ENCODE results near the gene HBP1. TPM values are rescaled to one million over a fixed set of nuclear protein-coding genes. Genes with fewer than 3 reads are reported as not detected.
"Not testable (repeated sequence)": the region's sequence is repeated elsewhere in the genome, so short reads cannot be mapped to it uniquely, and the experiment has no call there.

The HBP1 gene
- total RNA-seq, 1 donor from 2014 or later = 51.7 TPM

DNA sequence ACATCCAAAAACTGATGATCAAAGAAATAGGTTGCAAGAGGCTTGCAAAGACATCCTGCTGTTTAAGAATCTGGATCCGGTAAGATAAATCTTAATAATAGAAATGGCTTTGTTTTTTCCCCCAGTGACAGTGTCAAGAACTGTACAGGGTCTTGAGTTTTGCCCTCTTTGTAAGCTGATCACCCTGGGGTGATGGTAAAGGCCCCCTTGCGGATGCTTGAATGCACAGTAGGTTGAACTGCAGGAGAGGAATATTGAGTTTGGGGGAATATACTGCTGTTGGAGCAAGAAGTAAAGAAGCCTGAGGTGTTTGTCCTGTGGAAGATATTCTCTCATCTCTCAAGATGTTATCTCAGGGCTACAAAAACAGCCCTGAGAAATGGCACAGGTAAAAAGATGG lies 40.6 kb upstream of the HBP1 start:
- Histone ChIP-seq H3K36me3 (ENCODE audit: control insufficient read depth, insufficient read depth, low read length) (no peaks in the 10 kb centered on the region), H3K4me3 (ENCODE audit: low read depth, low read length) (no peak overlapping the region), H3K27me3 (ENCODE audit: control insufficient read depth, insufficient read depth, low read length) (no peaks in the 10 kb centered on the region)
- no peak for DNase-seq (ENCODE audit: low read depth)
- TF ChIP-seq, protein P1, sequence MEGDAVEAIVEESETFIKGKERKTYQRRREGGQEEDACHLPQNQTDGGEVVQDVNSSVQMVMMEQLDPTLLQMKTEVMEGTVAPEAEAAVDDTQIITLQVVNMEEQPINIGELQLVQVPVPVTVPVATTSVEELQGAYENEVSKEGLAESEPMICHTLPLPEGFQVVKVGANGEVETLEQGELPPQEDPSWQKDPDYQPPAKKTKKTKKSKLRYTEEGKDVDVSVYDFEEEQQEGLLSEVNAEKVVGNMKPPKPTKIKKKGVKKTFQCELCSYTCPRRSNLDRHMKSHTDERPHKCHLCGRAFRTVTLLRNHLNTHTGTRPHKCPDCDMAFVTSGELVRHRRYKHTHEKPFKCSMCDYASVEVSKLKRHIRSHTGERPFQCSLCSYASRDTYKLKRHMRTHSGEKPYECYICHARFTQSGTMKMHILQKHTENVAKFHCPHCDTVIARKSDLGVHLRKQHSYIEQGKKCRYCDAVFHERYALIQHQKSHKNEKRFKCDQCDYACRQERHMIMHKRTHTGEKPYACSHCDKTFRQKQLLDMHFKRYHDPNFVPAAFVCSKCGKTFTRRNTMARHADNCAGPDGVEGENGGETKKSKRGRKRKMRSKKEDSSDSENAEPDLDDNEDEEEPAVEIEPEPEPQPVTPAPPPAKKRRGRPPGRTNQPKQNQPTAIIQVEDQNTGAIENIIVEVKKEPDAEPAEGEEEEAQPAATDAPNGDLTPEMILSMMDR (IDR thresholded peaks at IDR 0.05; ENCODE audit: insufficient read depth, low read length, poor library complexity, severe bottlenecking) = no peak

DNA sequence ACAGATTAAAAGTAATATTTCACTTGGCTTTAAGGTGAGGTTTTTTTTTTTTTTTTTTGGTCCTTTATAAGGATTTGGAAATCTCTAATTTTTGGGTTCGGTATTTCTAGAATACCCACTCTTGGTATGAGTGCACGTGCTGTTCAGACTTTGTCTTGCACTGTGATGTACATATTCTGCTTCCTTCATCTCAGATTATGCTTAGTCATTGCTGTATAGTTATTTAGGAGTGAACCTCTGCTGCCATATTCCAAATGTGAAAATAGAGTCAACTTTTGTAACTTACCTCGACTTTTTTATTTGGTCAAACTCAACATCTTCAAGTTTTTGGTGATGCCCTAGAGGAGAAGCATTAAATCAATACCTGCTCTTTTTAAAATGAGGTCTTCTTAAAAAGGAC lies 40.1 kb upstream of the HBP1 start:
- TF ChIP-seq, protein P1 (IDR thresholded peaks at IDR 0.05; ENCODE audit: insufficient read depth, low read length, poor library complexity, severe bottlenecking) = no peak

DNA sequence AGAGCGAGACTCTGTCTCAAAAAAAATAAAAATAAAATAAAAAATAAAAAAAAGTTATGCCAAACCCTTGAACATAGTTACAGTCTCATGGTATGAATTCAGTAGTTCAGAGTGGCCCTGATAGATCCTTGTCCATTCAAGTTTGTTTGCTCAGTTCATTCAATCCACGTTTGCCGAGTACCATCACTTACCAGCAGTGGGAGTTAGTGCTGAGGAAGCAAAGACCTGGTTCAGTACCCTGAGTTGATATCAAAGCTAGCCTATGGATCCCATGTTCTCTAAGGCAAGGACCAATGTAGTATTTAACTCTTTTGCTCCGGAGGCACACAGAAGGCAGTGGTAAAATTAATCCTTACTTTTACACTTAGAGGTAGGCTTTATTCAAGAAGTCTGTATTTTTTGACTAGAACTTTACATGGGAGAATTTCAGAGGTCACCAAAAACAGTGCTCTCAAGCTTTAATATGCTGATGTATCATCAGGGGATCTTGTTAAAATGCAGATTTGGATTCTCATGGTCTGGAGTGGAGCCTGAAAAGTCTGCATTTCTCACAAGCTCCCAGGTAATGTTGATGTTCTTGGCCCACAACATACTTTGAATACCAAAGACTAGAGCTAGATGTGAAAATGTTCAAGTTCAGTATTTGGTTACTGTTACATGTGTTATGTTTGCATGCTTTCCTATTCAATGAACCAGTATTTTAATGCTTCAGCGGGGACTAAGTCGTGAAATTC lies 38.1 kb upstream of the HBP1 start:
- DNase-seq (ENCODE audit: low read depth) = no peak
- no peaks in the 10 kb centered on the region for H3K27me3 ChIP-seq (ENCODE audit: control insufficient read depth, insufficient read depth, low read length)
- H3K36me3 ChIP-seq (ENCODE audit: control insufficient read depth, insufficient read depth, low read length) = no peaks in the 10 kb centered on the region
- no peak overlapping the region for H3K4me3 ChIP-seq (ENCODE audit: low read depth, low read length)
- TF ChIP-seq, protein P1 (IDR thresholded peaks at IDR 0.05; ENCODE audit: insufficient read depth, low read length, poor library complexity, severe bottlenecking) = peak; percentile 11

More for the DNA sequence above, 40.1 kb upstream of the HBP1 start:
- no peak for DNase-seq (ENCODE audit: low read depth)
- Histone ChIP-seq H3K27me3 (ENCODE audit: control insufficient read depth, insufficient read depth, low read length) (no peaks in the 10 kb centered on the region), H3K36me3 (ENCODE audit: control insufficient read depth, insufficient read depth, low read length) (no peaks in the 10 kb centered on the region), H3K4me3 (ENCODE audit: low read depth, low read length) (no peak overlapping the region)

DNA sequence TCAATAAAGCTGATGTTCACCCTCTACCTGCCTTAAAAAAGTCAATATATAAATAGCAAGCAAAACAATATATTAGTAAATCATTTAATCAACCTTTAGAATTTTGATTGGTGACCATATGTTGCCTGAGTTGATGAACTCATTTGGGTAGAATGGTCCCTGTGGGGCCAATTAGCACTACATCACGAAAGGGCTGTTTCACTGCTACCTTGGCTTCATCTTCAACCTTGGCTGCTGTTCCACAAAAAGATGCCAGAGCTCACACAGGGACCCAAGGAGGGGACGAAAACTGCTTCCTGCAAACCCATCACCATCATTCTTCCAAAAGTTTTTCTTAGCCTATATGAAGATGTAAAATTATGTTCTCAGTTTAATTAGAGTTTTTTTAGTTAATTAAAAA lies 35.4 kb upstream of the HBP1 start:
- TF ChIP-seq, protein P1 (IDR thresholded peaks at IDR 0.05; ENCODE audit: insufficient read depth, low read length, poor library complexity, severe bottlenecking) = no peak
- DNase-seq (ENCODE audit: low read depth) = no peak
- Histone ChIP-seq H3K36me3 (ENCODE audit: control insufficient read depth, insufficient read depth, low read length) (no peaks in the 10 kb centered on the region), H3K27me3 (ENCODE audit: control insufficient read depth, insufficient read depth, low read length) (no peaks in the 10 kb centered on the region), H3K4me3 (ENCODE audit: low read depth, low read length) (no peak overlapping the region)

DNA sequence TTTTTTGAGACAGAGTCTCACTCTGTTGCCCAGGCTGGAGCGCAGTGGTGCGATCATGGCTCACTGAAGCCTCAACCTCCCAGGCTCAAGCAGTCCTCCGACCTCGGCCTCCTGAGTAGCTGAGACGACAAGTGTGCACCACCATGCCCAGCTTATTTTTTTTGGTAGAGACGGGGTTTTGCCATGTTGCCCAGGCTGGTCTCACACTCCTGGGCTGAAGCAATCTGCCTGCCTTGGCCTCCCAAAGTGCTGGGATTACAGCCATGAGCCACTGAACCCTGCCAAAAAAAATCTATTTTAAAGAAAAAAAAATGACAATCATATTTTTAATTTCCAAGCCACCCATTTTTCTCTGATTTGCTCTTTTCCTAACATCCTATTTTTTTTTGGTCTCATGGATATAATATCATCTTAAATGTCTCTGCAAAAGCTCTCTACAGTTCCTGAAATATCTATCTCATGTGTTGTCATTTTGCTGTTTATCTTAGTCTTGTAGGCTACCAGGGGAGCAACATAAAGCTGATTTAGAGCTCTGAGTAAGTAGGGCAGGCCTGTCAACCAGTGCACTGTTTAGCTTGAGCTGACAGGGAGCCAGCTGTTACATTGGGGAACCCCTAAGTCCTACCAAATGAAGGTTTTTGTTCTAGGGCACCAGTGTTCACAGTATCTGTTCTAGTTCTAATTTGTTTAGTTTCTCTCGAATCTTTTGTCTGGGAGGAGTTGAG lies 29.9 kb upstream of the HBP1 start:
- TF ChIP-seq, protein P1 (IDR thresholded peaks at IDR 0.05; ENCODE audit: insufficient read depth, low read length, poor library complexity, severe bottlenecking) = no peak
- Histone ChIP-seq H3K4me3 (ENCODE audit: low read depth, low read length) (no peak overlapping the region), H3K36me3 (ENCODE audit: control insufficient read depth, insufficient read depth, low read length) (no peaks in the 10 kb centered on the region), H3K27me3 (ENCODE audit: control insufficient read depth, insufficient read depth, low read length) (no peaks in the 10 kb centered on the region)
- DNase-seq (ENCODE audit: low read depth) = no peak

DNA sequence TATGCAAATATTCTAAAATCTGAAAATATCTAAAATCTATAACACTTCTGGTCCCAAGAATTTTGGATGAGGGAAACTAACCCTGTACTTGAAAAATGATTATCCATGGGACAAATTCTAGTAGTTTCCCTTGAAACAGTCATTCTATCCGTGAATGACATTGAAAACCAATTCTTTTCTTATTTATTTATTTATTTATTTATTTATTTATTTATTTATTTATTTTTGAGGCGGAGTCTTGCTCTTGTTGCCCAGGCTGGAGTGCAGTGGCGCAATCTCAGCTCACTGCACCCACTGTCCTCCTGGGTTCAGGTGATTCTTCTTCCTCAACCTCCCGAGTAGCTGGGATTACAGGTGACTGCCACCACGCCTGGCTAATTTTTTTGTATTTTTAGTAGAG lies 24.9 kb upstream of the HBP1 start:
- H3K4me3 ChIP-seq (ENCODE audit: low read depth, low read length); H3K36me3 ChIP-seq (ENCODE audit: control insufficient read depth, insufficient read depth, low read length); DNase-seq (ENCODE audit: low read depth); H3K27me3 ChIP-seq (ENCODE audit: control insufficient read depth, insufficient read depth, low read length): not testable (repeated sequence)

Measured in kidney epithelial cell (primary cell).